ENCODE data around the gene SQSTM1. TPM values are rescaled to one million over a fixed set of nuclear protein-coding genes. Genes with fewer than 3 reads are reported as not detected.
A peak's percentile ranks its signal among the peaks of the same experiment; 100 is the strongest.

SQSTM1 gene
- total RNA-seq, 1 donor from 2014 or later, result 146 TPM

DNA sequence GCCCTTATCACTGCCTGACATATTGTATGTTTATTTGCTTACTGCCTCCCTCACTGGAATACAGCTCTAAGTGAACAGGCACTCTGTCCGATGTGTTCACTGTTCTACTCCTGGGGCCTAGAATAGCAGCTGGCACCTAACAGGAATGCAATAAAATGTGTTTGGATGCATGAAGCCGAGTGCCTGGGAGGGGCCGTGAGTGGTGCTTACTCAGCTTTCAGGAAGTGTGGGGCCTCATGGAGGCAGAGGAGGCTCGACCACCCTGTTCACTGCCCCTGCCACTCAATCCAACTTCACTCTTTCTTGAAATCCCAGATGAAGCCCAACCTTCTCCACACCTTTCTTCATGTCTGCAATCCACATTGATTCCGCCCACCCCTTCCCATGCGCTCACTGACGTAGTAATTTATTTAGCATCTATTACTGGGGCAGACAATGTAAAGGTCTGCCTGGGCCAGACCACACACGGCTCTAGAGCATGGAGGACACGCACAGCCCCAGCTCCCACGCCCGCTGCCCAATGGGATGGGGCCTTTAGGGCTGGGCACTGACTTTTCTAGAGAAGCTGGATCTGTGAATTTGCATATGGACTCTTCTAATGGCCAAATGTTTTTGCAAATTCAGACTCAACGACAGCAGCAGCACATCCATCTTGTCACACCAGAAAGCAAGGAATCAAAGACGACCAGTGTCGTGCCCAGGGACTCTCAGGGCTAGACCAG lies 65.6 kb downstream of the SQSTM1 start:
- H3K9me3 Mint-ChIP-seq, result peaks cover 27% of the 10 kb centered on the region
- H3K27me3 Mint-ChIP-seq (ENCODE audit: low read depth), result no peaks in the 10 kb centered on the region
- DNase-seq (ENCODE audit: low spot score in 2 of 2, unreplicated experiment in 2 of 2), result no peak
- H3K36me3 Mint-ChIP-seq, result peaks cover 77% of the 10 kb centered on the region
- H3K27ac Mint-ChIP-seq, result no peak overlapping the region
- H3K4me3 Mint-ChIP-seq, result no peak overlapping the region
- no peaks in the 10 kb centered on the region for H3K4me1 Mint-ChIP-seq
- TF ChIP-seq, protein P1, sequence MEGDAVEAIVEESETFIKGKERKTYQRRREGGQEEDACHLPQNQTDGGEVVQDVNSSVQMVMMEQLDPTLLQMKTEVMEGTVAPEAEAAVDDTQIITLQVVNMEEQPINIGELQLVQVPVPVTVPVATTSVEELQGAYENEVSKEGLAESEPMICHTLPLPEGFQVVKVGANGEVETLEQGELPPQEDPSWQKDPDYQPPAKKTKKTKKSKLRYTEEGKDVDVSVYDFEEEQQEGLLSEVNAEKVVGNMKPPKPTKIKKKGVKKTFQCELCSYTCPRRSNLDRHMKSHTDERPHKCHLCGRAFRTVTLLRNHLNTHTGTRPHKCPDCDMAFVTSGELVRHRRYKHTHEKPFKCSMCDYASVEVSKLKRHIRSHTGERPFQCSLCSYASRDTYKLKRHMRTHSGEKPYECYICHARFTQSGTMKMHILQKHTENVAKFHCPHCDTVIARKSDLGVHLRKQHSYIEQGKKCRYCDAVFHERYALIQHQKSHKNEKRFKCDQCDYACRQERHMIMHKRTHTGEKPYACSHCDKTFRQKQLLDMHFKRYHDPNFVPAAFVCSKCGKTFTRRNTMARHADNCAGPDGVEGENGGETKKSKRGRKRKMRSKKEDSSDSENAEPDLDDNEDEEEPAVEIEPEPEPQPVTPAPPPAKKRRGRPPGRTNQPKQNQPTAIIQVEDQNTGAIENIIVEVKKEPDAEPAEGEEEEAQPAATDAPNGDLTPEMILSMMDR (IDR thresholded peaks at IDR 0.05; ENCODE audit: unreplicated experiment), result no peak

DNA sequence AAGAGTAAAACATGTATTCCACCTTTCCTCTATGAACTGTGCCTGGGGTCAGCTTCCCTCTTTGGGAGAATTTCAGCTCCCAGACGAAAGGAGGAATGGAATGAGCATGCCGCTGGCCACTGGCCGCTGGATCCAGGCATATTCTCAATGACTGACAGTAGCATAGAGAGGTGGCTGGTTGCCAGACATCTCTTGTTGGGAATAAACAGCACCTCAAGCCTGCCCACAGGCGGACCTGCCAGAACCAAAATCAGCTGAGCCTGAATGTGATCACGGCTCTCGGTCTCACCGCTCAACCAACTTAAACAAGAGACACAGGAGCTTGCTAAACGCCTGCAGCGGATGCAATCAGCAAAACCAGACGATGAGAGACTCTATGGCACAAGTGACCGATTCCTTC lies 66.4 kb downstream of the SQSTM1 start:
- peaks cover 76% of the 10 kb centered on the region for H3K36me3 Mint-ChIP-seq

More for the DNA sequence above, 66.4 kb downstream of the SQSTM1 start:
- no peak for DNase-seq (ENCODE audit: low spot score in 2 of 2, unreplicated experiment in 2 of 2)
- Mint-ChIP-seq H3K4me1 (no peaks in the 10 kb centered on the region), H3K4me3 (no peak overlapping the region), H3K27me3 (ENCODE audit: low read depth) (no peaks in the 10 kb centered on the region), H3K27ac (no peak overlapping the region), H3K9me3 (peaks cover 26% of the 10 kb centered on the region)
- TF ChIP-seq, protein P1 (IDR thresholded peaks at IDR 0.05; ENCODE audit: unreplicated experiment), result no peak

Small RNA genes within 50 kb of the gene (microRNA-seq; reads per million reads assigned to microRNA genes)
- gene MIR1229, result 36.1 reads per million, percentile 54 among the genes with 10 or more reads in this experiment

Other genes starting within 250 kb of the SQSTM1 start
- gene HNRNPH1, start 197.2 kb upstream of the SQSTM1 start, total RNA-seq, result 1,105 to 1,117 TPM (median 1,115 TPM) in 3 replicates
- gene CBY3, start 139.9 kb upstream of the SQSTM1 start, total RNA-seq, result 0.47 TPM in 1 of 3 replicates, not detected in the others
- 487 to 514 TPM (median 500 TPM) in 3 replicates for gene CANX, start 121.9 kb upstream of the SQSTM1 start, total RNA-seq
- gene MAML1, start 88.1 kb upstream of the SQSTM1 start, total RNA-seq, result 47.6 to 50.6 TPM (median 49.6 TPM) in 3 replicates
- 4.7 to 5.2 TPM (median 5.0 TPM) in 3 replicates for gene LTC4S, start 26.9 kb upstream of the SQSTM1 start, total RNA-seq
- 131 to 133 TPM (median 131 TPM) in 3 replicates for gene MGAT4B, start 14.0 kb upstream of the SQSTM1 start, total RNA-seq
- gene MRNIP, start 37.9 kb downstream of the SQSTM1 start, total RNA-seq, result 44.1 to 48.2 TPM (median 47.0 TPM) in 3 replicates
- gene TBC1D9B, start 87.0 kb downstream of the SQSTM1 start, total RNA-seq, result 131 to 139 TPM (median 139 TPM) in 3 replicates